Measurements from ENCODE around the gene APP. TPM values are rescaled to one million over a fixed set of nuclear protein-coding genes. Genes with fewer than 3 reads are reported as not detected.

APP gene
- total and polyA plus RNA-seq, 10 of the 15 experiments (the other 5 are each of a cell fraction or from before 2014, with no cell fraction given) = 8.8 to 94.9 (median 51.0) TPM

GRCh38 chr21:25898671-25899070, 271.9 kb downstream of the APP start (continued):
- no peak for TF ChIP-seq MLLT1 (IDR thresholded peaks at IDR 0.05)
- TF ChIP-seq, protein P1, sequence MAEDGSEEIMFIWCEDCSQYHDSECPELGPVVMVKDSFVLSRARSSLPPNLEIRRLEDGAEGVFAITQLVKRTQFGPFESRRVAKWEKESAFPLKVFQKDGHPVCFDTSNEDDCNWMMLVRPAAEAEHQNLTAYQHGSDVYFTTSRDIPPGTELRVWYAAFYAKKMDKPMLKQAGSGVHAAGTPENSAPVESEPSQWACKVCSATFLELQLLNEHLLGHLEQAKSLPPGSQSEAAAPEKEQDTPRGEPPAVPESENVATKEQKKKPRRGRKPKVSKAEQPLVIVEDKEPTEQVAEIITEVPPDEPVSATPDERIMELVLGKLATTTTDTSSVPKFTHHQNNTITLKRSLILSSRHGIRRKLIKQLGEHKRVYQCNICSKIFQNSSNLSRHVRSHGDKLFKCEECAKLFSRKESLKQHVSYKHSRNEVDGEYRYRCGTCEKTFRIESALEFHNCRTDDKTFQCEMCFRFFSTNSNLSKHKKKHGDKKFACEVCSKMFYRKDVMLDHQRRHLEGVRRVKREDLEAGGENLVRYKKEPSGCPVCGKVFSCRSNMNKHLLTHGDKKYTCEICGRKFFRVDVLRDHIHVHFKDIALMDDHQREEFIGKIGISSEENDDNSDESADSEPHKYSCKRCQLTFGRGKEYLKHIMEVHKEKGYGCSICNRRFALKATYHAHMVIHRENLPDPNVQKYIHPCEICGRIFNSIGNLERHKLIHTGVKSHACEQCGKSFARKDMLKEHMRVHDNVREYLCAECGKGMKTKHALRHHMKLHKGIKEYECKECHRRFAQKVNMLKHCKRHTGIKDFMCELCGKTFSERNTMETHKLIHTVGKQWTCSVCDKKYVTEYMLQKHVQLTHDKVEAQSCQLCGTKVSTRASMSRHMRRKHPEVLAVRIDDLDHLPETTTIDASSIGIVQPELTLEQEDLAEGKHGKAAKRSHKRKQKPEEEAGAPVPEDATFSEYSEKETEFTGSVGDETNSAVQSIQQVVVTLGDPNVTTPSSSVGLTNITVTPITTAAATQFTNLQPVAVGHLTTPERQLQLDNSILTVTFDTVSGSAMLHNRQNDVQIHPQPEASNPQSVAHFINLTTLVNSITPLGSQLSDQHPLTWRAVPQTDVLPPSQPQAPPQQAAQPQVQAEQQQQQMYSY (CRISPR knock-in tag; IDR thresholded peaks at IDR 0.05) = no peak
- TF ChIP-seq CHD1 (IDR thresholded peaks at IDR 0.05; ENCODE audit: low read depth, low read length) = no peak
- TF ChIP-seq POLR2AphosphoS2 (IDR thresholded peaks at IDR 0.05; ENCODE audit: low read depth, low read length) = no peak
- TF ChIP-seq FOXM1 (IDR thresholded peaks at IDR 0.05; ENCODE audit: low read depth, low read length) = no peak
- TF ChIP-seq CHD4 (IDR thresholded peaks at IDR 0.05) = no peak
- no peak for TF ChIP-seq TAF1 (IDR thresholded peaks at IDR 0.05; ENCODE audit: borderline replicate concordance, low read depth, low read length)
- no peak for TF ChIP-seq MYC (IDR thresholded peaks at IDR 0.05; ENCODE audit: insufficient read depth, insufficient read length, insufficient replicate concordance, low read length, severe bottlenecking)
- no peak for TF ChIP-seq SUZ12 (IDR thresholded peaks at IDR 0.05; ENCODE audit: unreplicated experiment)

Measured in GM12878 (cell line).